GM12873 (cell line): Measurements from ENCODE around the gene PUM1.

ENCODE experiments used
- TF ChIP-seq, protein P1 (sequence below): IDR thresholded peaks from 2 replicates; pipeline ENCODE4 v1.5.1; 2012; ENCODE audit warnings: low read depth, mild to moderate bottlenecking, moderate library complexity, low read length, control low read depth; ENCODE audit not compliant: insufficient read depth; ENCODE audit errors: missing control alignments

The PUM1 gene

DNA sequence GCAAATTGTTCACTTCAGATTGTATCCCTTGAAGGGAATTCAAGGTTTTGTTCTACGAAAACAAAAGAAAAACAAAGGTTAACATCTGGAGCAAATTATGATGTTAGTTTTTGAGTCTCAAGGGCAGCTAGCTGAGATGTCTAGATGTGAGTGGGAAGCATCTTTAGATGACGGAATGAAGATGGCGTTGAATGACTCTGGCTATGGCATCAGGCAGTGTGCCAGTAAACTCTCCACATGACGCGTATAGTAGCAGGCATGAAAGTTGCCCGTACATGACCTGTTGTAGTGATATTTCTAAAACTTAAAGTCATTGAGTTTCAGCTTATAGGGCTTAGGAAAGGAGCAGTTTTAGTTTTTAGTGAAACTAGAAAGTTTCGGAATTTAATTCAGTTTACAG, 144.7 kb downstream of the PUM1 start:
- TF ChIP-seq, protein P1, sequence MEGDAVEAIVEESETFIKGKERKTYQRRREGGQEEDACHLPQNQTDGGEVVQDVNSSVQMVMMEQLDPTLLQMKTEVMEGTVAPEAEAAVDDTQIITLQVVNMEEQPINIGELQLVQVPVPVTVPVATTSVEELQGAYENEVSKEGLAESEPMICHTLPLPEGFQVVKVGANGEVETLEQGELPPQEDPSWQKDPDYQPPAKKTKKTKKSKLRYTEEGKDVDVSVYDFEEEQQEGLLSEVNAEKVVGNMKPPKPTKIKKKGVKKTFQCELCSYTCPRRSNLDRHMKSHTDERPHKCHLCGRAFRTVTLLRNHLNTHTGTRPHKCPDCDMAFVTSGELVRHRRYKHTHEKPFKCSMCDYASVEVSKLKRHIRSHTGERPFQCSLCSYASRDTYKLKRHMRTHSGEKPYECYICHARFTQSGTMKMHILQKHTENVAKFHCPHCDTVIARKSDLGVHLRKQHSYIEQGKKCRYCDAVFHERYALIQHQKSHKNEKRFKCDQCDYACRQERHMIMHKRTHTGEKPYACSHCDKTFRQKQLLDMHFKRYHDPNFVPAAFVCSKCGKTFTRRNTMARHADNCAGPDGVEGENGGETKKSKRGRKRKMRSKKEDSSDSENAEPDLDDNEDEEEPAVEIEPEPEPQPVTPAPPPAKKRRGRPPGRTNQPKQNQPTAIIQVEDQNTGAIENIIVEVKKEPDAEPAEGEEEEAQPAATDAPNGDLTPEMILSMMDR: no peak

DNA sequence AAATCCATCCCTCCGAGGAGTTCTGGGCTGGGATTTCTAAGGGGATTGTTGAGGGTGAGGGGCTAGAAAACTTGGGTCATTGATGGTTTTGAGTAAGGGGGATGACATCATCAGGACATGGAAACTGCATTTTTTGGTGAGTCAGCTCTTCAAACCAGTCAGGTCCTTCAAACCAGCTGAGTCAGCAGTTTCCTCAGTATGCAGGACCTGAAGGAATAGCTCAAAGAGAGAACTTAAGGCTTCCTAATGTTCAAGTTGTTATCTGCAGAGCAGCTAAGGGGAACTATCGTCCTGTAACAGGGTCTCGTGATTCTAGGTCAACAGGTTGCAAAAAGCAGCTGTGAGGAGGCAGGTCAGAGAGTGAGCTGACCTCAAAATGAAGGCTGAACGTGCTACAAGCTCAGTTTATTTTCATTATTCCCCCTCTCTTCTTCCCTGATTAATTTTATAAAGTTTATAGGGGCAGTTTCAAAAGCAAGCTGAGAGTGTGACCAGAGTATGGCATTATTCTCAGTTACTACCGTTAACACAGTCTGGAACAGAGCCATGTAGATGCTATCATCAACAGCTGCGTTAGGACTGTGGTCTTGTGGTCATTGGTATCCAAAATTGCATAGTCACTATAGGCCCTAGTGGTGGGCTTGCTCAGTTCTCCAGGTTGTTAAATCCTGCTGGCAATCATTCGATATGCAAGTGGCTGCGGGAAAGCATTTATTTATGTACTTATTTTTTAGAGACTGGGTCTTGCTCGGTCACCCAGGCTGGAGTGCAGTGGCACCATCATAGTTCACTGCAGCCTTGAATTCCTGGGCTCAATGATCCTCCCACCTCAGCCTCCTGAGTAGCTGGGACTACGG, 146.3 kb downstream of the PUM1 start:
- TF ChIP-seq, protein P1: no peak

DNA sequence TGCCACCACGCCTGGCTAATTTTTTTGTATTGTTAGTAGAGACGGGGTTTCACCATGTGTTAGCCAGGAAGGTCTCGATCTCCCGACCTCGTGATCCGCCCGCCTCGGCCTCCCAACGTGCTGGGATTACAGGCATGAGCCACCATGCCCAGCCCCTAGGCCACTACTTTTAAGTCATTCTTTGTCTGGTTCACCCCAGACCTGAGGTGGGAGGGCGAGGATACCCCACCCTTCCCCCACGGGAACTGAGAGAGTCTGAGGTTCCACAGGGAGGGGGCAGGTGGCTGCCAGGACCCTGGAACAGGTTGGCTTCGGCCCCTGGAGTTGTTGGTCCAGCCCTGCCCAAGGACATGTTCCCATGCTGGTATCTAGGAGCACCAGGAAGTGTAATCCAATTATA, 149.2 kb downstream of the PUM1 start:
- TF ChIP-seq, protein P1: no peak

DNA sequence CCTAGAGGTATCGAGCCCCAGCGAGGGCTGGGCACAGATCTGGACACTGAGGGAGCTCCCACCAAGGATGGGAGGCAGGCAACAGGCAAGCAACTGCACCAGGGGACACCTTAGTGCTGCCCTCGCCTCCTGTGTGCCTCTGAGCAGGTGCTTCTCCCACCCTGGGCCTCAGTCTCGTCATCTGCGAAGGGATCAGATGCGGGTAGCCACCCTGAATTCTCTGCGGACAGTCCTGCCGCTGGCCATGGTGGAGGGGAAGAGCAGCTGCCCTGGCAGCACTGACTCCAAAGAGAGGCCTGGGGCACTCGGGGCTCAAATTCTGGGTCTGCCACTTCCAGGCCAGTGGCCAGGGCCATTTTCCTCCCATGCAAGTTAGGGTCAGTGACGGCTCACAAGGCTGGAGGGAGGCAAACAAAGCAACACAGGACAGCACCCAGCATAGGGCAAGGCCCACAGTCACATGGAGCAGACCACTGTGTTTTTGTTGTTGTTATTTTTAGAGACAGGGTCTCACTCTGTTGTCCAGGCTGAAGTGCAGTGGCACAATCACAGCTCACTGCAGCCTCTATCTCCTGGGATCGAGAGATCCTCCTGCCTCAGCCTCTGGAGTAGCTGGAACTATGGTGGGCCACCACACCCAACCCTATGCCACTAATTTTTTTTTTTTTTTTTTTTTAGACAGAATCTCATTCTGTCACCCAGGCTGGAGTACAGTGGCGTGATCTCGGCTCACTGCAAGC, 149.9 kb downstream of the PUM1 start:
- TF ChIP-seq, protein P1: no peak

DNA sequence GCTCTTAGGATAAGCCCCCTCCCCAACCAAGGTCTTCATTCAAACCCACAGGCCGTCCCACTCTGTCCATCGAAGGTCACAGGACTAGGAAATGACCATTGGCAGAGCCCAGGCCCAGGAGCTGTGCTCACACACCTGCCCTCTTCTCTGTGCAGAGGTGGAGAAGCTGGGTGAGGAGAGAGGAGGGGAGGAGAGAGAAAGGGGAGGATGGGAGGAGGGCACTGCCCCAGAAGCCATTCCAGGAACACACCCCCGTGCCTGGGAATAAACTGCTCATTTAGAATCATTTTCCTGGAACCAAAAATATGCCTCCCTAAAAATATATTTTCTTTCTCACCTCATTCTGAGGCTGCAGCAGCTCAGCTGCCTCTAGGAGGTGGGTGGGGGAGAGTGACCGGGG, 150.6 kb downstream of the PUM1 start:
- TF ChIP-seq, protein P1: no peak

DNA sequence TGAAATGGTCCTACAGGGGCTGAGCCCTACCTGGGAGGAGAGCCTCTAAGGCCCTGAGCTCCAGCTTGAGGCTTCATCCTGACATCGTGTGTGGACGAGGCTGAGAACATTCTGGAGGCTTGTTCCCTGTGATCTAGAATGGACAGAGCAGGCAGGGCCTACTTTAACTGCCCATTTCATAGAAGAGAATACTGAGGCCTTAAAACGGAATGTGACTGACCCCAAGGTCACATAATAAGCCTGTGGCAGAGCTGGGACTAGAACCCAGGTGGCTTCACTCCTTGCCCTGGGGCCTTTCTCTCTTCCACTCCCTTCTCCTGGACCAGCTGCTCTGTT, 151.0 kb downstream of the PUM1 start:
- TF ChIP-seq, protein P1: no peak

DNA sequence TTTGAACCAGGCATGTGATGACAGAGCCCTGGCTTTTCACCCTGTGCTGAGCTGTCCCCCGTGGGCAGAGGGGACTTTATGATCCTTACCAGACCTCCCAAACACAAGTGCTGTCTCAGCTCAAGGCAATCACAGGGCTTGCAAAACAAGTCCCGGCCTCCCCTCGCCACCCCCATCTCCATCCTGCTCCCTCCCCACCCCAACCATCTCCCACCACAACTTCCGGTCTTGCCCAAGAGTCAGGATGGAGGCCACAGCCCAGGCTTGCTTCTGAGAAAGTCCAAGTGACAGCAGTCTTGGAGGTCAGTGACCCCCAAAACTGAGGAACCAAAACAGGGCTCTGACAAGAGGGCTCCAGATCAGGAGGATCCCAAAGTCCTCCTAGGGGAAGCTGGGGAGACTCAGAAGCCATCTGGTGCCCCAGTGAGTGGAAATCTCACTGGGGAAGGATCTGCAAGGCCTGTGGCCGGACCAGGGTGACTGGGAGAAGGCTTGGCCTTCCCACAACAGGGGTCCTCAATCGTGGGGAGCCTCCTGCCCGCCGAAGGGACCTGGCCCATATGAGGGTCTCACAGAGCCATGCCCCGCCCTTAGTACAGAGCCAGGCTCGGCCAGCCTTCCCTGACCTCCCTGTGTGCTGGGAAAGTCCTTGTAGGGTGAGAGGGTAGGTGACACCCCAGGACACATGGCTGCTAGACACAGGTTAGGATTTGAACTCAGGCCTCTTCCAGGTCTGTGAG, 152.4 kb downstream of the PUM1 start:
- TF ChIP-seq, protein P1: no peak
